Liver (tissue), 9 donors: ENCODE data around the gene JAKMIP2. TPM values are rescaled to one million over a fixed set of nuclear protein-coding genes. Genes with fewer than 3 reads are reported as not detected.

ENCODE experiments used
- DNase-seq: peaks from one replicate; pipeline ENCODE4 v3.0.0-alpha.2; 2017; ENCODE audit warnings: low spot score
- H3K27ac ChIP-seq, 2 donors: one replicate each; pipeline ENCODE4 v1.7.0; 2013; ENCODE audit warnings: inconsistent platforms in 2 of 2, low read length in 2 of 2, control low read depth in 1 of 2, low read depth in 1 of 2, mild to moderate bottlenecking in 1 of 2
- H3K27me3 ChIP-seq, 4 donors: one replicate each; pipeline versions ENCODE4 v1.6.1 to v1.7.0; 2013; ENCODE audit warnings: low read length in 3 of 4, inconsistent platforms in 1 of 4, mild to moderate bottlenecking in 1 of 4, moderate library complexity in 1 of 4; ENCODE audit not compliant: control insufficient read depth in 4 of 4, insufficient read depth in 4 of 4
- H3K36me3 ChIP-seq, 4 donors: one replicate each; pipeline versions ENCODE4 v1.6.1 to v1.7.0; 2013; ENCODE audit warnings: low read length in 3 of 4, mild to moderate bottlenecking in 3 of 4, low read depth in 1 of 4, moderate library complexity in 1 of 4; ENCODE audit not compliant: control insufficient read depth in 4 of 4, insufficient read depth in 3 of 4
- H3K4me1 ChIP-seq, 4 donors: one replicate each; pipeline versions ENCODE4 v1.6.1 to v1.7.0; 2013; ENCODE audit warnings: low read length in 3 of 4, mild to moderate bottlenecking in 3 of 4, moderate library complexity in 1 of 4; ENCODE audit not compliant: control insufficient read depth in 4 of 4, insufficient read depth in 4 of 4
- H3K4me3 ChIP-seq, 3 donors: one replicate each; pipeline versions ENCODE4 v1.6.1 to v1.7.0; 2013; ENCODE audit warnings: low read length in 3 of 3, control low read depth in 1 of 3, low read depth in 1 of 3, mild to moderate bottlenecking in 1 of 3
- H3K9ac ChIP-seq, 2 donors: one replicate each; pipeline ENCODE4 v1.7.0; 2013; ENCODE audit warnings: low read length in 2 of 2, mild to moderate bottlenecking in 2 of 2, moderate library complexity in 2 of 2, control low read depth in 1 of 2, low read depth in 1 of 2
- H3K9me3 ChIP-seq, 4 donors: one replicate each; pipeline versions ENCODE4 v1.6.1 to v1.7.0; 2013; ENCODE audit warnings: low read length in 3 of 4; ENCODE audit not compliant: control insufficient read depth in 4 of 4
- ATF3 ChIP-seq: IDR thresholded peaks from 2 replicates; pipeline ENCODE4 v1.6.1; 2016; ENCODE audit warnings: antibody characterized with exemption
- EGR1 ChIP-seq, 2 donors: IDR thresholded peaks; 2 replicates each; pipeline ENCODE4 v1.6.1; 2016 to 2018; ENCODE audit warnings: antibody characterized with exemption in 2 of 2, low read depth in 2 of 2
- FOXA1 ChIP-seq: IDR thresholded peaks from 2 replicates; pipeline ENCODE4 v1.6.1; 2016; ENCODE audit warnings: antibody characterized with exemption
- FOXA2 ChIP-seq: IDR thresholded peaks from 2 replicates; pipeline ENCODE4 v1.6.1; 2016; ENCODE audit warnings: antibody characterized with exemption
- GABPA ChIP-seq, 2 donors: IDR thresholded peaks in 1 of 2; conservative IDR thresholded peaks in 1 of 2; 2 replicates each; pipeline ENCODE4 v1.6.1; 2016; ENCODE audit warnings: antibody characterized with exemption in 2 of 2, mild to moderate bottlenecking in 1 of 2, moderate library complexity in 1 of 2
- HNF4A ChIP-seq, 2 donors: conservative IDR thresholded peaks; 2 replicates each; pipeline ENCODE4 v1.6.1; 2016; ENCODE audit warnings: antibody characterized with exemption in 2 of 2, mild to moderate bottlenecking in 2 of 2
- HNF4G ChIP-seq: IDR thresholded peaks from 2 replicates; pipeline ENCODE4 v1.6.1; 2016; ENCODE audit warnings: antibody characterized with exemption
- JUND ChIP-seq, 2 donors: IDR thresholded peaks; 2 replicates each; pipeline ENCODE4 v1.6.1; 2016; ENCODE audit warnings: antibody characterized with exemption in 2 of 2
- NR2F2 ChIP-seq: IDR thresholded peaks from 2 replicates; pipeline ENCODE4 v1.6.1; 2016; ENCODE audit warnings: antibody characterized with exemption
- RAD21 ChIP-seq, 2 donors: IDR thresholded peaks; 2 replicates each; pipeline ENCODE4 v1.6.1; 2016; ENCODE audit warnings: antibody characterized with exemption in 2 of 2, mild to moderate bottlenecking in 2 of 2
- RXRA ChIP-seq, 2 donors: IDR thresholded peaks; 2 replicates each; pipeline ENCODE4 v1.6.1; 2017 to 2018; ENCODE audit warnings: antibody characterized with exemption in 2 of 2, mild to moderate bottlenecking in 1 of 2
- TAF1 ChIP-seq: conservative IDR thresholded peaks from 2 replicates; pipeline ENCODE4 v1.6.1; 2016; ENCODE audit warnings: antibody characterized with exemption, mild to moderate bottlenecking
- YY1 ChIP-seq: IDR thresholded peaks from 2 replicates; pipeline ENCODE4 v1.6.1; 2016; ENCODE audit warnings: antibody characterized with exemption, mild to moderate bottlenecking
- whole genome bisulfite sequencing: extraction: QIAGEN DNeasy Blood & Tissue Kit; methylation state at CpG from one replicate; pipeline ENCODE4 v1.1.7; 2013; 5-methylcytosine and 5-hydroxymethylcytosine counted together
- polyA plus RNA-seq, 2 donors: library from polyadenylated mRNA; stranded (reverse) in 1 of 2; unstranded in 1 of 2; fragments of 200-250 nt in 1 of 2; fragments of >200 nt in 1 of 2; fragmentation: Nextera tagmentation in 1 of 2; extraction: Ambion mirVana in 1 of 2; gene quantifications; one replicate each; pipeline versions ENCODE4 v1.2.1 to v1.2.3, GENCODE V29; 2013 to 2015
- total RNA-seq, 2 donors: library from RNA; depleted of rRNA; stranded (reverse); fragments of >200 nt; gene quantifications; one replicate each; pipeline ENCODE4 v1.2.3, GENCODE V29; 2014
- TF ChIP-seq, protein P1 (sequence below): fragments of 150-350 bp; IDR thresholded peaks from 2 replicates; pipeline ENCODE4 v1.5.1; 2017; ENCODE audit warnings: improper control_type of control experiment, low read depth, low read length; ENCODE audit not compliant: missing input control
- TF ChIP-seq, protein P2 (sequence below): IDR thresholded peaks from 2 replicates; pipeline ENCODE4 v1.6.1; 2016; ENCODE audit warnings: antibody characterized with exemption
- donor health status: healthy.
- donor health status: healthy.
- donor health status: healthy.
- donor health status: healthy.
- donor health status: healthy.

Gene JAKMIP2
- total and polyA plus RNA-seq, 4 donors = 0.06 to 0.38 (median 0.24) TPM

DNA sequence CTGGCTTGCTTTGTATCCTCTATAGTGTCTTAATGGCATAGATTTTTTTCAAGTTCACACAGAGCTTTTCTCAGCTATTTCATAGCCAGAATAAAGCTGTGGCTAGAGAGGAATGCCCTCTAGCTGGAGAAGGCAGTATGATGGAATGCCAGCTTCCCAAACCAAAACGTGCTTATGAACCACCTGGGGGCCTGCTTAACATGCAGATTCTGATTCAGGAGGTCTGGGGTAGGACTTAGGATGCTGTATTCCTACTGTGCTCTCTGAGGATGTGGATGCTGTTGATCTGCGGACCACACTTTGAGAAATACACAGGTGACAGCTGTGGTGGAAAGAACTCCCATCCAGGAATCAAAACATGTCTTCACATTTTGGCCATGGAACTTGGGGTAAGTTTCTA is 222.8 kb downstream of the JAKMIP2 start:
- TF ChIP-seq RXRA (IDR thresholded peaks at IDR 0.05) = no peak
- TF ChIP-seq, protein P1, sequence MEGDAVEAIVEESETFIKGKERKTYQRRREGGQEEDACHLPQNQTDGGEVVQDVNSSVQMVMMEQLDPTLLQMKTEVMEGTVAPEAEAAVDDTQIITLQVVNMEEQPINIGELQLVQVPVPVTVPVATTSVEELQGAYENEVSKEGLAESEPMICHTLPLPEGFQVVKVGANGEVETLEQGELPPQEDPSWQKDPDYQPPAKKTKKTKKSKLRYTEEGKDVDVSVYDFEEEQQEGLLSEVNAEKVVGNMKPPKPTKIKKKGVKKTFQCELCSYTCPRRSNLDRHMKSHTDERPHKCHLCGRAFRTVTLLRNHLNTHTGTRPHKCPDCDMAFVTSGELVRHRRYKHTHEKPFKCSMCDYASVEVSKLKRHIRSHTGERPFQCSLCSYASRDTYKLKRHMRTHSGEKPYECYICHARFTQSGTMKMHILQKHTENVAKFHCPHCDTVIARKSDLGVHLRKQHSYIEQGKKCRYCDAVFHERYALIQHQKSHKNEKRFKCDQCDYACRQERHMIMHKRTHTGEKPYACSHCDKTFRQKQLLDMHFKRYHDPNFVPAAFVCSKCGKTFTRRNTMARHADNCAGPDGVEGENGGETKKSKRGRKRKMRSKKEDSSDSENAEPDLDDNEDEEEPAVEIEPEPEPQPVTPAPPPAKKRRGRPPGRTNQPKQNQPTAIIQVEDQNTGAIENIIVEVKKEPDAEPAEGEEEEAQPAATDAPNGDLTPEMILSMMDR = no peak
- TF ChIP-seq NR2F2 = no peak
- no peak for TF ChIP-seq ATF3
- no peak for TF ChIP-seq FOXA1
- no peak for TF ChIP-seq GABPA (IDR thresholded peaks at IDR 0.05 in 1 of 2, conservative IDR thresholded peaks at IDR 0.05 in 1 of 2)
- no peak for TF ChIP-seq TAF1
- TF ChIP-seq HNF4G = no peak
- TF ChIP-seq JUND (IDR thresholded peaks at IDR 0.05) = no peak
- no peak for TF ChIP-seq HNF4A (conservative IDR thresholded peaks at IDR 0.05)
- no peak for TF ChIP-seq RAD21 (IDR thresholded peaks at IDR 0.05)
- TF ChIP-seq FOXA2 = no peak
- TF ChIP-seq, protein P2, sequence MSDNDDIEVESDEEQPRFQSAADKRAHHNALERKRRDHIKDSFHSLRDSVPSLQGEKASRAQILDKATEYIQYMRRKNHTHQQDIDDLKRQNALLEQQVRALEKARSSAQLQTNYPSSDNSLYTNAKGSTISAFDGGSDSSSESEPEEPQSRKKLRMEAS = no peak
- TF ChIP-seq EGR1 (IDR thresholded peaks at IDR 0.05; ENCODE audit: low read depth in 2 of 2) = no peak
- no peak for TF ChIP-seq YY1
- Histone ChIP-seq H3K9ac (no peak overlapping the region), H3K4me3 (no peak overlapping the region), H3K27me3 (peaks cover 0 to 3% (median 0%) of the 10 kb centered on the region in 4 donors), H3K36me3 (no peaks in the 10 kb centered on the region), H3K4me1 (no peaks in the 10 kb centered on the region), H3K27ac (no peak overlapping the region), H3K9me3 (no peaks in the 10 kb centered on the region)
- no peak for DNase-seq
- WGBS = 42% methylated on average over 2 of the region's 2 CpGs

DNA sequence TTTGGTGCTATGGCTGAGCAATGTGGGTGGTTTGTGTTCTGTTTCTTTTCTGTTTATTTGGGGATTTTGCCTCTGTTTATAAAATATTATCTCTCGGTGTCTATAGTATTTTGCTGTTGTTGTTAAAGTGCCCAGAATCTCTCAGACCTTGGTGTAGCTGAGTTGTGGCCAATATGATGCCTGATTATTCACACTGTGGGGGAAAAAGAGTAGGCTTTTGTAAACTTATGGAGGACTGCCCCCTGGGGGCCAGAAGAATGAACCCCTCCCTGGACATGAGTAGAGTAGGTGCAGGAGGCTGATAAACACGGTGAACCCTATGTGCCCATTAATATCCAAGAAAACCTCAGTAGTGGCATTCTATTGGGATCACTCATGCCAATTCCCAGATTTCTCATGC is 223.7 kb downstream of the JAKMIP2 start:
- H3K4me1 ChIP-seq = no peaks in the 10 kb centered on the region
- no peaks in the 10 kb centered on the region for H3K36me3 ChIP-seq
- H3K9me3 ChIP-seq = no peaks in the 10 kb centered on the region
- H3K27me3 ChIP-seq = peaks cover 0 to 3% (median 0%) of the 10 kb centered on the region in 4 donors
- H3K9ac ChIP-seq = no peak overlapping the region
- no peak overlapping the region for H3K27ac ChIP-seq
- no peak for TF ChIP-seq EGR1 (IDR thresholded peaks at IDR 0.05; ENCODE audit: low read depth in 2 of 2)
- peak; percentile 69 to 78 for TF ChIP-seq RAD21 (IDR thresholded peaks at IDR 0.05)
- TF ChIP-seq, protein P1 = peak; percentile 47
- no peak overlapping the region for H3K4me3 ChIP-seq
- DNase-seq = no peak
- WGBS = 34% methylated on average over 2 of the region's 2 CpGs
